Epithelial cell of prostate (primary cell): ENCODE data around the gene RNH1.
"Not testable (repeated sequence)": the region's sequence is repeated elsewhere in the genome, so short reads cannot be mapped to it uniquely, and the experiment has no call there.

ENCODE experiments used
- DNase-seq: peaks from one replicate; pipeline ENCODE4 v3.0.0-alpha.2; 2011; ENCODE audit warnings: low read depth, low spot score
- H3K27ac ChIP-seq: fragments of 450-650 bp; 2 replicates; pipeline ENCODE4 v1.5.1; 2017; ENCODE audit warnings: mild to moderate bottlenecking

The RNH1 gene

GRCh38 chr11:484616-485015 lies 22.4 kb downstream of the RNH1 start:
- no peak for DNase-seq
- no peak overlapping the region for H3K27ac ChIP-seq

GRCh38 chr11:479311-479710 lies 27.7 kb downstream of the RNH1 start:
- no peak for DNase-seq
- no peak overlapping the region for H3K27ac ChIP-seq

- no peak for DNase-seq
- H3K27ac ChIP-seq = no peak overlapping the region
Measured at GRCh38 chr11:477052-477715, 29.9 kb downstream of the RNH1 start.

GRCh38 chr11:476416-476815 lies 30.6 kb downstream of the RNH1 start:
- DNase-seq = no peak
- no peak overlapping the region for H3K27ac ChIP-seq

GRCh38 chr11:475941-476340 lies 31.1 kb downstream of the RNH1 start:
- no peak overlapping the region for H3K27ac ChIP-seq
- DNase-seq = no peak

GRCh38 chr11:474914-475506 lies 32.0 kb downstream of the RNH1 start:
- no peak overlapping the region for H3K27ac ChIP-seq
- no peak for DNase-seq

- no peak overlapping the region for H3K27ac ChIP-seq
Measured at GRCh38 chr11:473962-474785, 32.9 kb downstream of the RNH1 start.

GRCh38 chr11:473415-473814 lies 33.6 kb downstream of the RNH1 start:
- H3K27ac ChIP-seq = no peak overlapping the region
- DNase-seq = no peak

More at GRCh38 chr11:473962-474785, 32.9 kb downstream of the RNH1 start:
- DNase-seq = no peak

- DNase-seq = no peak
- H3K27ac ChIP-seq = no peak overlapping the region
Measured at GRCh38 chr11:472816-473215, 34.2 kb downstream of the RNH1 start.

- no peak overlapping the region for H3K27ac ChIP-seq
- DNase-seq = no peak
Measured at GRCh38 chr11:472272-472671, 34.8 kb downstream of the RNH1 start.

GRCh38 chr11:471468-472145 lies 35.4 kb downstream of the RNH1 start:
- H3K27ac ChIP-seq = no peak overlapping the region

GRCh38 chr11:469684-470560 lies 37.1 kb downstream of the RNH1 start:
- H3K27ac ChIP-seq = peak overlapping the region; percentile 29
- DNase-seq = no peak

More at GRCh38 chr11:471468-472145, 35.4 kb downstream of the RNH1 start:
- DNase-seq = no peak

GRCh38 chr11:469026-469683 lies 37.9 kb downstream of the RNH1 start:
- DNase-seq = not testable (repeated sequence)
- peak overlapping the region; percentile 29 for H3K27ac ChIP-seq

- H3K27ac ChIP-seq = no peak overlapping the region
- no peak for DNase-seq
Measured at GRCh38 chr11:468493-468892, 38.5 kb downstream of the RNH1 start.

GRCh38 chr11:468036-468435 lies 39.0 kb downstream of the RNH1 start:
- no peak overlapping the region for H3K27ac ChIP-seq
- DNase-seq = no peak

- no peak overlapping the region for H3K27ac ChIP-seq
- no peak for DNase-seq
Measured at GRCh38 chr11:465896-466530, 41.0 kb downstream of the RNH1 start.

- H3K27ac ChIP-seq = no peak overlapping the region
- no peak for DNase-seq
Measured at GRCh38 chr11:464316-464715, 42.7 kb downstream of the RNH1 start.

GRCh38 chr11:462107-462890 lies 44.7 kb downstream of the RNH1 start:
- no peak for DNase-seq
- H3K27ac ChIP-seq = no peak overlapping the region
